Endothelial cell (in vitro differentiated cells): Measurements from ENCODE around the gene PRKAR2B. TPM values are rescaled to one million over a fixed set of nuclear protein-coding genes. Genes with fewer than 3 reads are reported as not detected.

Experiments used
- DNase-seq: peaks from one replicate; pipeline ENCODE4 v3.0.0; 2021; ENCODE audit warnings: low spot score
- H3K27ac Mint-ChIP-seq: one replicate; pipeline ENCODE4 v1.8.0; 2021; ENCODE audit warnings: mixed read lengths, inconsistent platforms; ENCODE audit not compliant: unreplicated experiment
- H3K27me3 Mint-ChIP-seq: one replicate; pipeline ENCODE4 v1.8.0; 2021; ENCODE audit warnings: mild to moderate bottlenecking, moderate library complexity, mixed read lengths, inconsistent platforms; ENCODE audit not compliant: unreplicated experiment
- H3K36me3 Mint-ChIP-seq: one replicate; pipeline ENCODE4 v1.8.0; 2021; ENCODE audit warnings: mild to moderate bottlenecking, low read depth, mixed read lengths, inconsistent platforms; ENCODE audit not compliant: unreplicated experiment
- H3K4me1 Mint-ChIP-seq: one replicate; pipeline ENCODE4 v1.8.0; 2021; ENCODE audit warnings: mild to moderate bottlenecking, mixed read lengths, inconsistent platforms; ENCODE audit not compliant: unreplicated experiment
- H3K4me3 Mint-ChIP-seq: one replicate; pipeline ENCODE4 v1.8.0; 2021; ENCODE audit warnings: mild to moderate bottlenecking, mixed read lengths, inconsistent platforms; ENCODE audit not compliant: unreplicated experiment
- H3K9me3 Mint-ChIP-seq: one replicate; pipeline ENCODE4 v1.8.0; 2021; ENCODE audit warnings: mixed read lengths, inconsistent platforms; ENCODE audit not compliant: unreplicated experiment
- CTCF ChIP-seq: fragments of 200-600 bp; sonication (generic); IDR thresholded peaks from one replicate; pipeline ENCODE4 v1.5.0; 2021; ENCODE audit warnings: antibody characterized with exemption; ENCODE audit not compliant: unreplicated experiment
- total RNA-seq: library from RNA; stranded (reverse); fragmentation: NEBNext Ultra II Directional; extraction: Animal tissue kit (Norgen Biotek cat#: 25700); gene quantifications from one replicate; pipeline ENCODE4 v1.2.1, GENCODE V29; 2021; ENCODE audit not compliant: unreplicated experiment

Gene PRKAR2B
- total RNA-seq, 1 donor from 2014 or later: 28.4 TPM

- peaks cover 4% of the 10 kb centered on the region for H3K27me3 Mint-ChIP-seq
- H3K9me3 Mint-ChIP-seq: no peaks in the 10 kb centered on the region
- H3K4me3 Mint-ChIP-seq: peak overlapping the region; percentile 5
- DNase-seq: no peak
- H3K36me3 Mint-ChIP-seq: peaks cover 17% of the 10 kb centered on the region
- no peak overlapping the region for H3K27ac Mint-ChIP-seq
- peaks cover 25% of the 10 kb centered on the region for H3K4me1 Mint-ChIP-seq
- no peak for TF ChIP-seq CTCF
Observed at GRCh38 chr7:107187774-107188173, 143.3 kb downstream of the PRKAR2B start.

GRCh38 chr7:107190090-107190489 lies 145.6 kb downstream of the PRKAR2B start:
- Mint-ChIP-seq H3K9me3 (no peaks in the 10 kb centered on the region), H3K36me3 (peaks cover 13% of the 10 kb centered on the region), H3K27ac (no peak overlapping the region), H3K4me1 (peaks cover 16% of the 10 kb centered on the region), H3K27me3 (no peaks in the 10 kb centered on the region), H3K4me3 (no peak overlapping the region)
- no peak for TF ChIP-seq CTCF
- DNase-seq: no peak

- DNase-seq: no peak
- no peak for TF ChIP-seq CTCF
- Mint-ChIP-seq H3K4me3 (no peak overlapping the region), H3K9me3 (no peaks in the 10 kb centered on the region), H3K27ac (no peak overlapping the region), H3K27me3 (no peaks in the 10 kb centered on the region), H3K36me3 (peaks cover 6% of the 10 kb centered on the region), H3K4me1 (peaks cover 3% of the 10 kb centered on the region)
Observed at GRCh38 chr7:107194052-107194451, 149.5 kb downstream of the PRKAR2B start.

- H3K4me3 Mint-ChIP-seq: no peak overlapping the region
- H3K27ac Mint-ChIP-seq: no peak overlapping the region
- DNase-seq: no peak
- H3K36me3 Mint-ChIP-seq: peaks cover 10% of the 10 kb centered on the region
- H3K9me3 Mint-ChIP-seq: no peaks in the 10 kb centered on the region
- H3K4me1 Mint-ChIP-seq: peaks cover 3% of the 10 kb centered on the region
- peaks cover 2% of the 10 kb centered on the region for H3K27me3 Mint-ChIP-seq
- TF ChIP-seq CTCF: no peak
Observed at GRCh38 chr7:107196834-107197610, 152.5 kb downstream of the PRKAR2B start.

GRCh38 chr7:107201795-107202450 lies 157.4 kb downstream of the PRKAR2B start:
- Mint-ChIP-seq H3K27ac (no peak overlapping the region), H3K4me3 (no peak overlapping the region), H3K4me1 (no peaks in the 10 kb centered on the region), H3K27me3 (peaks cover 2% of the 10 kb centered on the region), H3K9me3 (no peaks in the 10 kb centered on the region), H3K36me3 (peaks cover 10% of the 10 kb centered on the region)
- peak; percentile 49 for DNase-seq
- peak; percentile 27 for TF ChIP-seq CTCF
